Stimulated activated CD4-positive, alpha-beta T cell treated with anti-CD3 and anti-CD28 coated beads, Interleukin-15, amount 100 ng/mL, for 1 hour (primary cell): ENCODE data around the gene SSBP1.
"Not testable (repeated sequence)": the region's sequence is repeated elsewhere in the genome, so short reads cannot be mapped to it uniquely, and the experiment has no call there.

Experiments used
- DNase-seq, 2 donors: peaks; one replicate each; pipeline ENCODE4 v3.0.0-alpha.2; 2020; ENCODE audit warnings: low read depth in 1 of 2, low spot score in 1 of 2

Gene SSBP1

GRCh38 chr7:141709318-141709717, 28.8 kb upstream of the SSBP1 start:
- DNase-seq = no peak

- DNase-seq = no peak
Observed at GRCh38 chr7:141709749-141710148, 28.4 kb upstream of the SSBP1 start.

GRCh38 chr7:141710301-141710700, 27.9 kb upstream of the SSBP1 start:
- no peak for DNase-seq

GRCh38 chr7:141712603-141713255, 25.4 kb upstream of the SSBP1 start:
- no peak for DNase-seq

DNA sequence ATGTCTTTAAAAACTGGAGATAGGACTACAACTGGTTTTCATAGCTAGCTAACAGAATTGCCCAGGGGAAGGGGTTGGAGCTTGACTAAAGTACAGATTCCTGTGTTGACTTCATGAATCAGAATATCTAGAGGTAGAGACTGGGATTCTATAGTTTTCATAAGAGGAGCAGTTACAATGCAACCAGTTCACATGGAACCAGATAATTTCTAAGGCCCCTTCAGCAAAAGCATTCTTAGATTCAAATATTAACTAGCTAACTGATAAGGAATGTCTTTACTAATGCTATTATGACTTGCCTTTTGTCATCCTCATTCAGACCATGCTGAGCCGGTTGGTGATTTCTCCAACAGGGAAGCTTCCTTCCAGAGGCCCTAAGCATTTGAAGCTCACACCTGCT, 24.3 kb upstream of the SSBP1 start:
- DNase-seq = no peak

- DNase-seq = no peak
Observed at GRCh38 chr7:141714571-141714970, 23.6 kb upstream of the SSBP1 start.

GRCh38 chr7:141715018-141715417, 23.1 kb upstream of the SSBP1 start:
- DNase-seq = no peak

DNA sequence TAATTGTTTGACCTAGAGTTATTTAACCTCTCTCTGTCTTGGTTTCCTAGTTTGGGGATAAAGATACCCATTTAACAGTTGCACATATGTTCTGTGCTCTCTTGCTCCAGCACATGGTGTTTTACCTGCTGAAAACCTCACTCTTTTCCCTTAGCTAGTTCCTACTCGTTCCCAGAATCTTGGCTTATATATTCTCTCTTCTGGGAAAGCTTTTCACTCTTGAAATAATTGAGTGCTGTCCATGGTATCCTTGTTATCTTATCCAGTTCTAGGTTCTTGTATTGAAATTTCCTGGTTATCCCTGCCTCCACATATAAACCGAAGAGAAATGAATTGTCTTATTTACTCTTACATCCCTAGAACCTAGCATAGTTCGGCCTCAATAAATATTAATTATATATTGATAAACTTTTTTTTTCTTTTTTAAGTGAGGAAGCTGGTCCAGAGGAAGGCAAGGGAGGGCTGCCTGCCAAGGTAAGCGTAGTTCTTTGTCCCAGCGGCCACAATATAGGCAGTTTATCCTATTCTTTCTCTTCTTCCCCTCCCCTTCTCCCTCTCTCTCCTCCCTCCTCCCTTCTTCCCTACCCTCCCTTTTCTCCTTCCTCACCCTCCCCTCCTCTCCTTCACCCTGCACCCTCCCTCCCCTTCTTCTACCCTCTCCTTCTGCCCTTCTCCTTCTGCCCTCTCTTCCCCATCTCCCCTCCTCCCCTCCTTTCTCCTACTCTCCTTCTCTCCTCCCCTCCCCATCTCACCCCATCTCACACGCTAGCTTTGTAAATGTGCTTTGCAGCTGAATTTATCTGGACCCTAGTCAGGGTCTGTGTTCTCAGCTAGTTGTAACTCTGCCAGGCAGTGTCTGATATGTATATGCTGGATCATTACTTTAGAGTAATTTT, 22.1 kb upstream of the SSBP1 start:
- DNase-seq = no peak

- no peak for DNase-seq
Observed at GRCh38 chr7:141717450-141717849, 20.7 kb upstream of the SSBP1 start.

GRCh38 chr7:141722529-141722928, 15.6 kb upstream of the SSBP1 start:
- DNase-seq = no peak

GRCh38 chr7:141729020-141729419, 9.1 kb upstream of the SSBP1 start:
- DNase-seq = no peak

GRCh38 chr7:141731476-141732149, 6.5 kb upstream of the SSBP1 start:
- DNase-seq = no peak

DNA sequence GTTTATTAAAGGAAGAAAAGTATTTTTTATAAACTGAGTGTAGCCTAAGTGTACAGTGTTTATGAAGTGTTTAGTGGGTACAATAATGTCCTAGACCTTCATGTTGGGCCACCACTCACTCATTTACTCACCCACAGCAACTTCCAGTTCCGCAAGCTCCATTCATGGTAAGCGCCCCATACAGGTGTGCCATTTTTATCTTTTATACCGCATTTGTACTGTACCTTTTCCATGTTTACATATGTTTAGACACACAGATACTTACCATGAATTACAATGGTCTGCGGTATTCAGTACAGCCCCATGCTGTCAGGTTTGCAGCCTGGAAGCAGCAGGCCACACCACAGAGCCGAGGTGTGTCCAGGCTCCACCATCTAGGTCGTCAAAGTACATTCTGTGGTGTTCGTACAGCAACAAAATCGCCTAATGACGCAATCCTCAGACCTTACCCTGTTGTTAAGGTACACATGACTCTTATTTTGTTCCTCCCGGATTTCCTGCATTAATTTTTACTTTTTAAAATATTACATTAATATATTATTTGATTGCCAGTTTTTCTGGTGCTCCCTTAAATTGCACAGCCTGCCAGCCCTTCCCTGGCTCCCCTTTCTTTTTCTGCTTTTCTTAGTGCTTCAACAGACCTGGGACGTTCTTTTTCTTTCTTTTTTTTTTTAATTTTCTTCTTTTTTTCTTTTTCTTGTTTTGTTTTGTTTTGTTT, 881 bp upstream of the SSBP1 start:
- DNase-seq = no peak

GRCh38 chr7:141738592-141739013, 445 bp downstream of the SSBP1 start:
- DNase-seq = no peak

GRCh38 chr7:141739250-141739649, 1.1 kb downstream of the SSBP1 start:
- no peak for DNase-seq

DNA sequence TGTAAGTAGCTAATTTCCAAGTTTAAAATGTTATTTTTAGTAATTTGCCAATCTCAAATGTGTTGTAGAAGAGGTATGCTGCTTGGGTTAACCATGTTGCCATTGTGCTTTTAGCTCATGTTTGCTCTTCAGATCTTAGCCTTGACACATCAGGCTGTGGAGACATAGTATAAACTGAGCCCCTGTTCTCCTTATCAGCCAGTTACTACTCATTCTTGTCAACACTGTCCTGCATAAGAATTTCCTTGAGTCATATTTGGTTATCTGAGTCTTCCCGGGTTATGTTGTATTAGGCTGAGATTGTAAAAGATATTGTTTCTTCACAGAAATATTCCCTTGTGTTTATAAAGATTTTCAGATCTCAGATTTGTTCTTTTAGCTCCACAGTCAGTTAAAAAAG, 4.1 kb downstream of the SSBP1 start:
- no peak for DNase-seq

GRCh38 chr7:141744131-141744530, 6.0 kb downstream of the SSBP1 start:
- DNase-seq = no peak

DNA sequence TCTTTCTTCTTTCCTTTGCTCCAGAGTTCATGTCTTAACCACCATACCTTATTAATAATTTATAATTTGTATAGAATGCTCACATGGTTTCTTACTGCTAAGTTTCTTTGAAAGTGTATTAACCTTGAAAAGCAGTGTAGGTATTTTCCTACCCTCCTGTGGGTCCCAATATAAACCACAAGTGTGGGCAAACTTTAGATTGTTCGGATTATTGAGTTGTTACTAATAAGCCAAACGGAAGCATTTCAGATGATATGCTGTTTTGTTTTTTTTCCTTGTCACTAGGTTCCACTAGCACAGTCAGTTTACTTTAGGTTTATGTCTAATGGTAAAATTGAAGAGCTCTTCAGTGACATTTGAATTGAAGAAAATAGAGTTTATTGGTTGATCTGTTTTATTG, 10.2 kb downstream of the SSBP1 start:
- no peak for DNase-seq

DNA sequence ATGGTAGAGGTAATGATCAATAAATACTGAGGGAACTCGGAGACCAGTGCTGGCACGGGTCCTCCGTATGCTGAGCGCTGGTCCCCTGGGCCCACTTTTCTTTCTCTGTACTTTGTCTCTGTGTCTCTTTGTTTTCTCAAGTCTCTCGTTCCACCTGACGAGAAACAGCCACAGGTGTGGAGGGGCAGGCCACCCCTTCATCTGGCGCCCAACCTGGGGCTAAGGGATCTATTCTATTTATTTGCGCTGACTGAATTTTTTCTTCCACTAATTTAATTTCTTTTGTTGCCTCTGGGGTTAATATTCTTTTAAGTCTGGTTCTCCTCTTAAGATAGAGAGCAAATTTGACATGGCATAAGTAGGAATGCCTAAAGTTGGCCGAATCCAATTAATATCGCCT, 13.7 kb downstream of the SSBP1 start:
- not testable (repeated sequence) for DNase-seq

GRCh38 chr7:141752634-141753033, 14.5 kb downstream of the SSBP1 start:
- no peak for DNase-seq

DNA sequence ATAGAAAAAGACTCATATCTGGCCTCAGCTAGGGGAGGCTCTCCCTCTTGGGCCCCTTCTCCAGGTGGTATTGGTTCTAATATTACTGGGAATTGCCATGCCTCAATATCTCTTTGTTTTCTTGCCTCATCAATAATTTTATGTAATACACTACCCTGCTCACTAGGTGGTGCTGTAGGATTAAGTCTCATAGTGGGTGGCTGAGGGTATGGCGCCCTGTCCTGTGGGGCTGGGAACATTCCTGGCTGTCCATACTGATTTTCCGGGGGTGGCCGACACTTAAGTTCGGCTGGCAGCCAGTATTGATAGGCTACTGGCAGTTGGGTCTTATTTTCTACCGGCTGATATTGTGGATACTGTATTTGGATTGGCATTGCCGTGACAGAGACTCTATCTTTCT, 16.8 kb downstream of the SSBP1 start:
- no peak for DNase-seq
